IMR-90 (cell line): Measurements from ENCODE around the gene GTF2A1L. TPM values are rescaled to one million over a fixed set of nuclear protein-coding genes. Genes with fewer than 3 reads are reported as not detected.

ENCODE experiments used
- ATAC-seq: fragments of 200-7000 bp; cut with Tn5 transposase; 2 replicates; pipeline ENCODE4 v1.9.1; 2020; ENCODE audit warnings: low read depth, mild to moderate bottlenecking, moderate library complexity
- BruUV-seq: library from RNA; stranded (reverse); fragments of 400-500 nt; replicated peaks from 2 replicates; lab custom pipeline; 2021; lab: Mats Ljungman, UMichigan
- CTCF ChIA-PET: fragments of 300-600 bp; formaldehyde crosslinking; extraction: SDS; loops from one replicate; lab custom pipeline; 2021; ENCODE audit warnings: antibody characterized with exemption; lab: Yijun Ruan, JAX
- POLR2A ChIA-PET: fragments of 300-600 bp; sonication (Branson Sonifier 250); formaldehyde crosslinking; loops from one replicate; lab custom pipeline; 2022; ENCODE audit warnings: antibody characterized with exemption; ENCODE audit not compliant: unreplicated experiment; lab: Charles Lee
- DNase-seq: peaks from one replicate; pipeline ENCODE4 v3.0.0; 2013
- H2AFZ ChIP-seq: replicated peaks from 2 replicates; pipeline ENCODE3; 2013; ENCODE audit warnings: low read length, mild to moderate bottlenecking; ENCODE audit not compliant: poor library complexity
- H2AK5ac ChIP-seq: 2 replicates; pipeline ENCODE4 v1.6.1; 2013; ENCODE audit warnings: low read depth, low read length, inconsistent platforms
- H2AK9ac ChIP-seq: replicated peaks from 2 replicates; pipeline ENCODE3; 2013; ENCODE audit warnings: mild to moderate bottlenecking, low read depth, low read length, moderate library complexity; ENCODE audit not compliant: poor library complexity
- H2BK120ac ChIP-seq: 2 replicates; pipeline ENCODE4 v1.6.1; 2013; ENCODE audit warnings: low read depth, low read length, inconsistent platforms
- H2BK15ac ChIP-seq: 3 replicates; pipeline ENCODE4 v1.6.1; 2013; ENCODE audit warnings: low read depth, low read length, inconsistent platforms
- H2BK20ac ChIP-seq: 2 replicates; pipeline ENCODE4 v1.6.1; 2013; ENCODE audit warnings: low read depth, mild to moderate bottlenecking, inconsistent platforms, low read length, moderate library complexity
- H2BK5ac ChIP-seq: 2 replicates; pipeline ENCODE4 v1.6.1; 2013; ENCODE audit warnings: mild to moderate bottlenecking, low read depth, low read length, inconsistent platforms; ENCODE audit not compliant: poor library complexity, severe bottlenecking
- H3K14ac ChIP-seq: replicated peaks from 2 replicates; pipeline ENCODE4 v1.6.1; 2013; ENCODE audit warnings: low read depth, low read length, inconsistent platforms
- H3K18ac ChIP-seq: 2 replicates; pipeline ENCODE4 v1.6.1; 2013; ENCODE audit warnings: low read depth, low read length, control low read depth
- H3K23ac ChIP-seq: 2 replicates; pipeline ENCODE4 v1.6.1; 2013; ENCODE audit warnings: low read depth, low read length, inconsistent platforms
- H3K27ac ChIP-seq: 2 replicates; pipeline ENCODE4 v1.5.1; 2013; ENCODE audit warnings: mild to moderate bottlenecking, control low read depth, low read length; ENCODE audit not compliant: insufficient read depth
- H3K27me3 ChIP-seq: 2 replicates; pipeline ENCODE4 v1.6.1; 2013; ENCODE audit warnings: low read length; ENCODE audit not compliant: control insufficient read depth, insufficient read depth
- H3K36me3 ChIP-seq: 2 replicates; pipeline ENCODE4 v1.6.1; 2013; ENCODE audit warnings: low read length, mixed read lengths; ENCODE audit not compliant: control insufficient read depth, insufficient read depth
- H3K4ac ChIP-seq: 2 replicates; pipeline ENCODE4 v1.6.1; 2013; ENCODE audit warnings: low read depth, low read length, inconsistent platforms
- H3K4me1 ChIP-seq: 2 replicates; pipeline ENCODE4 v1.6.1; 2013; ENCODE audit warnings: low read length, mixed read lengths; ENCODE audit not compliant: control insufficient read depth, insufficient read depth
- H3K4me2 ChIP-seq: 2 replicates; pipeline ENCODE4 v1.6.1; 2013; ENCODE audit warnings: low read depth, mild to moderate bottlenecking, control low read depth, low read length, moderate library complexity
- H3K4me3 ChIP-seq: 2 replicates; pipeline ENCODE4 v1.5.1; 2013; ENCODE audit warnings: low read depth, mild to moderate bottlenecking, control low read depth, low read length, moderate library complexity; ENCODE audit not compliant: insufficient read depth
- H3K56ac ChIP-seq: 2 replicates; pipeline ENCODE4 v1.6.1; 2013; ENCODE audit warnings: low read length, inconsistent platforms; ENCODE audit not compliant: insufficient read depth; ENCODE audit errors: extremely low read depth
- H3K79me1 ChIP-seq, 2 experiments: 2 replicates each; pipeline ENCODE4 v1.6.1; 2013; ENCODE audit warnings: low read length in 2 of 2, inconsistent platforms in 1 of 2, low read depth in 1 of 2
- H3K9ac ChIP-seq: 2 replicates; pipeline ENCODE4 v1.6.1; 2013; ENCODE audit warnings: low read depth, low read length, control low read depth
- H3K9me1 ChIP-seq: 2 replicates; pipeline ENCODE4 v1.6.1; 2013; ENCODE audit warnings: low read length, inconsistent platforms; ENCODE audit not compliant: insufficient read depth
- H3K9me3 ChIP-seq: 2 replicates; pipeline ENCODE4 v1.6.1; 2013; ENCODE audit warnings: low read length; ENCODE audit not compliant: control insufficient read depth, insufficient read depth
- H4K20me1 ChIP-seq: 2 replicates; pipeline ENCODE4 v1.6.1; 2013; ENCODE audit warnings: low read length, inconsistent platforms; ENCODE audit not compliant: insufficient read depth
- H4K5ac ChIP-seq: 2 replicates; pipeline ENCODE4 v1.6.1; 2013; ENCODE audit warnings: mild to moderate bottlenecking, low read depth, low read length, control low read depth
- H4K8ac ChIP-seq, 2 experiments: 2 replicates each; pipeline ENCODE4 v1.6.1; 2013; ENCODE audit warnings: low read depth in 2 of 2, low read length in 2 of 2, control low read depth in 1 of 2, inconsistent platforms in 1 of 2
- H4K91ac ChIP-seq: 2 replicates; pipeline ENCODE4 v1.6.1; 2013; ENCODE audit warnings: low read depth, low read length, inconsistent platforms; ENCODE audit not compliant: insufficient read depth
- BHLHE40 ChIP-seq: fragments of 150-350 bp; IDR thresholded peaks from 2 replicates; pipeline ENCODE4 v1.6.1; 2016; ENCODE audit warnings: mild to moderate bottlenecking, low read depth, low read length
- CEBPB ChIP-seq: IDR thresholded peaks from 2 replicates; pipeline ENCODE4 v1.6.1; 2012; ENCODE audit warnings: low read depth, low read length, improper control_type of control experiment
- WGBS, 2 experiments: methylation state at CpG; one replicate each; pipeline versions ENCODE4 v1.1.5 to v1.1.7; 2013; ENCODE audit warnings: missing lambda C conversion rate in 2 of 2; ENCODE audit not compliant: insufficient read length in 1 of 2; ENCODE audit errors: extremely low coverage in 2 of 2; 5-methylcytosine and 5-hydroxymethylcytosine counted together
- dilution Hi-C: fragments of 300-500 bp; cut with HindIII; formaldehyde crosslinking; loops from one replicate; pipeline ENCODE4 v1.14.3; 2018; ENCODE audit warnings: low sequenced_read_pairs; ENCODE audit not compliant: unreplicated experiment
- in situ Hi-C: fragments of 300-500 bp; cut with MboI; formaldehyde crosslinking; loops from 3 replicates; pipeline ENCODE4 v1.14.3; 2019; ENCODE audit warnings: low sequenced_read_pairs, inconsistent platforms, mixed read lengths
- intact Hi-C: fragments of 100-400 bp; cut with micrococcal nuclease; formaldehyde crosslinking; loops from 2 replicates; pipeline ENCODE4 v1.10.0; 2022
- polyA plus RNA-seq, 3 experiments: library from polyadenylated mRNA; depleted of rRNA; stranded (reverse); fragments of >200 nt; gene quantifications; 2 replicates each; pipeline ENCODE4 v1.2.3, GENCODE V29; 2012; ENCODE audit warnings: low replicate concordance in 1 of 3
- total RNA-seq: library from RNA; depleted of rRNA; stranded (reverse); fragments of >200 nt; gene quantifications from 2 replicates; pipeline ENCODE4 v1.2.3, GENCODE V29; 2012

The GTF2A1L gene
- total and polyA plus RNA-seq, 2 of the 4 experiments (the other 2 are of a cell fraction) = not detected

- peak; percentile 69 for TF ChIP-seq CEBPB
- TF ChIP-seq BHLHE40 = no peak
- Histone ChIP-seq H2BK120ac (peak overlapping the region; percentile 94), H2AK9ac (no peak overlapping the region), H3K79me1 (no peaks in the 10 kb centered on the region), H3K36me3 (no peaks in the 10 kb centered on the region), H3K4ac (peak overlapping the region; percentile 30; the same call in 1 of the 2 replicates), H4K91ac (peak overlapping the region; percentile 86), H4K5ac (peak overlapping the region; percentile 30; the same call in 1 of the 2 replicates), H3K4me1 (peaks cover 31% of the 10 kb centered on the region), H3K4me2 (no peak overlapping the region), H4K8ac (peak overlapping the region; percentile 77), H3K56ac (no peak overlapping the region), H3K9me1 (peaks cover 12% of the 10 kb centered on the region), H2BK15ac (peak overlapping the region; percentile 77), H2AFZ (no peak overlapping the region), H3K23ac (no peak overlapping the region; the same call in 1 of the 2 replicates), H2AK5ac (peak overlapping the region; percentile 92), H4K20me1 (no peaks in the 10 kb centered on the region), H3K18ac (peak overlapping the region; percentile 75; the same call in 1 of the 2 replicates), H2BK20ac (peak overlapping the region; percentile 86), H3K4me3 (no peak overlapping the region), H3K9ac (no peak overlapping the region; the same call in 1 of the 2 replicates), H3K14ac (peak overlapping the region; percentile 60), H3K9me3 (no peaks in the 10 kb centered on the region), H2BK5ac (peak overlapping the region; percentile 24), H3K27ac (no peak overlapping the region), H3K27me3 (no peaks in the 10 kb centered on the region)
- dilution Hi-C loops = no loop called here
- POLR2A ChIA-PET = no interaction called here
- in situ Hi-C loops = loop anchor here (10.0 kb wide), 1 partner anchor 137 kb away; no protein-coding TSS in a partner anchor
- ATAC-seq (no peak), DNase-seq (no peak)
- CTCF ChIA-PET = no interaction called here
- no CpG with 5 or more reads among the region's 3 CpGs for WGBS, 2 experiments
- BruUV-seq = no TSS peak
- intact Hi-C loops = loop anchor here (10.0 kb wide), 1 partner anchor 227 kb away; no protein-coding TSS in a partner anchor
Measured at GRCh38 chr2:48717846-48718245, 100.2 kb downstream of the GTF2A1L start.
